ENCODE measurements around the gene PPP1R13B.

PPP1R13B gene

DNA sequence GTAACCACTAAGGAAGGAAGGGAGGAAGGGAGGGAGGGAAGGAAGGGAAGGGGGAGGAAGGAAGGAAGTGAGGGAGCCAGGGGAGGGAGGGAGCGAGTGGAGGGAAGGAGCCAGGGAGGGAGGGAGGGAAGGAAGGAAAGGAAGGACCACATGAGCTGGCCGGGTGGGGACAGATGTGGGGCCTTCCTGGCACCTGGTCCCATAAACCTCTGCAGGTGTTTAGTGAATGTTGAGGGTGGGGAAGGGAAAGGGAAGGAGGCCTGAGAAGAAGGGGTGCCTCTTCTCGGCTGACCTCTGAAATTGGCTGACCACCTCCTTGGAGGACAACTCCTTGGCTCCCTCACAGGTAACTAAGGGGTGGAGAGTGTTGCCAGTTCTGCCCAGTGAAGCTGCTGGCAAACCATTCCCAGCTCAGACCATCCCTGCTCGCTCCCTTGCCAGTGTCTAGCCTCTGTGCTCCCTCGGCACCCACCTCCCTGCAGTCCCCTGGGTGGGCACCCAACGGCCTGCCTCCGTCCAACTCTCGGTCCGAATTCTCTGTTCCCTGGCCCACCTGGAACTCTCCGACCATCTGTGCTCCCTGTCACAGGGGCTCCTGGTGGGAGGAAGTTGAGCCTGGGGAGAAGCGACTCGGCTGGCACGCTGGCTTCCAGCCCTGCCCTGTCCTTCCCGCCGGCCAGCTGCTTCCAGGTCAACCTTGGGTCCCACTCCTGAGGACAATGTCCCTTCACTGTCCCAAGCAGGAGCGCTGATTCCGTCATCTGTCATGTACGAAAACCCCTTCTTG lies 12.2 kb upstream of the PPP1R13B start:
- H3K4me2 ChIP-seq (ENCODE audit: low read length): no peak overlapping the region
- H3K4me1 ChIP-seq (ENCODE audit: low read length): no peaks in the 10 kb centered on the region
- TF ChIP-seq, protein P1, sequence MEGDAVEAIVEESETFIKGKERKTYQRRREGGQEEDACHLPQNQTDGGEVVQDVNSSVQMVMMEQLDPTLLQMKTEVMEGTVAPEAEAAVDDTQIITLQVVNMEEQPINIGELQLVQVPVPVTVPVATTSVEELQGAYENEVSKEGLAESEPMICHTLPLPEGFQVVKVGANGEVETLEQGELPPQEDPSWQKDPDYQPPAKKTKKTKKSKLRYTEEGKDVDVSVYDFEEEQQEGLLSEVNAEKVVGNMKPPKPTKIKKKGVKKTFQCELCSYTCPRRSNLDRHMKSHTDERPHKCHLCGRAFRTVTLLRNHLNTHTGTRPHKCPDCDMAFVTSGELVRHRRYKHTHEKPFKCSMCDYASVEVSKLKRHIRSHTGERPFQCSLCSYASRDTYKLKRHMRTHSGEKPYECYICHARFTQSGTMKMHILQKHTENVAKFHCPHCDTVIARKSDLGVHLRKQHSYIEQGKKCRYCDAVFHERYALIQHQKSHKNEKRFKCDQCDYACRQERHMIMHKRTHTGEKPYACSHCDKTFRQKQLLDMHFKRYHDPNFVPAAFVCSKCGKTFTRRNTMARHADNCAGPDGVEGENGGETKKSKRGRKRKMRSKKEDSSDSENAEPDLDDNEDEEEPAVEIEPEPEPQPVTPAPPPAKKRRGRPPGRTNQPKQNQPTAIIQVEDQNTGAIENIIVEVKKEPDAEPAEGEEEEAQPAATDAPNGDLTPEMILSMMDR (IDR thresholded peaks at IDR 0.05; ENCODE audit: low read depth, low read length): no peak
- TF ChIP-seq EZH2phosphoT487 (IDR thresholded peaks at IDR 0.05; ENCODE audit: low read depth): no peak
- H2AFZ ChIP-seq (ENCODE audit: low read depth, low read length): no peak overlapping the region
- no peaks in the 10 kb centered on the region for H3K79me2 ChIP-seq (ENCODE audit: low read length)
- no peaks in the 10 kb centered on the region for H3K9me3 ChIP-seq (ENCODE audit: insufficient read depth, low read length)
- no peaks in the 10 kb centered on the region for H3K36me3 ChIP-seq (replicated peaks; ENCODE audit: low read depth, low read length)
- peaks cover 9% of the 10 kb centered on the region; the same call in 1 of the 2 replicates for H3K27me3 ChIP-seq (ENCODE audit: low read depth, low read length)
- no peaks in the 10 kb centered on the region for H4K20me1 ChIP-seq (ENCODE audit: insufficient read depth, low read length)
- no peak overlapping the region for H3K9ac ChIP-seq (ENCODE audit: low read length)
- no peak overlapping the region for H3K4me3 ChIP-seq (ENCODE audit: low read length)
- H3K27ac ChIP-seq (ENCODE audit: low read length): no peak overlapping the region

DNA sequence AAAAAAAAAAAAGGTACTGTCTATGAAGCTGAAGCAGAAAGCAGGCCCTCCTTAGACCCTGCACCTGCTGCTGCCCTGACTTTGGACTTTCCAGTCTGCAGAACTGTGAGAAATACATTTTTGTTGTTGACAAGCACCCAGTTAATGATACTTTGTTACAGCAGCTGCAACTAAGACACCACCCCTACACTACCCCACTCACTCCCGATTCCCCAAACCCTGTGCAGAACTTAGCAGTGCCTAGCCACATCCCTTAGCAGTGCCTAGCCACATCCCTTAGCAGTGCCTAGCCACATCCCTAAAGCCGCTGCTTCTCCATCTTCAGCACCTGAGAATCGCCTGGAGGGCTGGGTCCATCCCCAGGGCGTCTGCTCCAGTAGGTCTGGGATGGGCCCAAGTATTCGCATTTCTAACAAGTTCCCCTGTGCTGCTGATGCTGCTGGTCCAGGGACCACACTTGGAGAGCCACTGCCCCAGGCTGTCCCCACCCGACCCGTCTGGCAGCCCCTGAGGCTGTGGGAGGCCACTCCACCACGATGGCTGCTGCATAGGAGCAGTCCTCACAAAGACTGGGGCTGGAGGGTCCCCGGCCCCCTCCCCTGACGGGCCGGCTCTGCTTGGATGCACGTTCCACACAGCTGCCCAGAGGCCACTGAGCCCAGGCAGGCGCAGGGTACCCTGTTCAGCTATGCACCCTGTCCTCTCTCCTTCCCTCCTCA lies 10.8 kb upstream of the PPP1R13B start:
- Histone ChIP-seq H3K27ac (ENCODE audit: low read length) (no peak overlapping the region), H3K4me3 (ENCODE audit: low read length) (no peak overlapping the region), H3K79me2 (ENCODE audit: low read length) (no peaks in the 10 kb centered on the region), H3K27me3 (ENCODE audit: low read depth, low read length) (peaks cover 9% of the 10 kb centered on the region; the same call in 1 of the 2 replicates), H3K36me3 (replicated peaks; ENCODE audit: low read depth, low read length) (no peaks in the 10 kb centered on the region), H3K9ac (ENCODE audit: low read length) (no peak overlapping the region), H3K9me3 (ENCODE audit: insufficient read depth, low read length) (no peaks in the 10 kb centered on the region), H4K20me1 (ENCODE audit: insufficient read depth, low read length) (no peaks in the 10 kb centered on the region), H2AFZ (ENCODE audit: low read depth, low read length) (no peak overlapping the region), H3K4me1 (ENCODE audit: low read length) (no peaks in the 10 kb centered on the region), H3K4me2 (ENCODE audit: low read length) (no peak overlapping the region)
- TF ChIP-seq, protein P1 (IDR thresholded peaks at IDR 0.05; ENCODE audit: low read depth, low read length): no peak
- no peak for TF ChIP-seq EZH2phosphoT487 (IDR thresholded peaks at IDR 0.05; ENCODE audit: low read depth)

DNA sequence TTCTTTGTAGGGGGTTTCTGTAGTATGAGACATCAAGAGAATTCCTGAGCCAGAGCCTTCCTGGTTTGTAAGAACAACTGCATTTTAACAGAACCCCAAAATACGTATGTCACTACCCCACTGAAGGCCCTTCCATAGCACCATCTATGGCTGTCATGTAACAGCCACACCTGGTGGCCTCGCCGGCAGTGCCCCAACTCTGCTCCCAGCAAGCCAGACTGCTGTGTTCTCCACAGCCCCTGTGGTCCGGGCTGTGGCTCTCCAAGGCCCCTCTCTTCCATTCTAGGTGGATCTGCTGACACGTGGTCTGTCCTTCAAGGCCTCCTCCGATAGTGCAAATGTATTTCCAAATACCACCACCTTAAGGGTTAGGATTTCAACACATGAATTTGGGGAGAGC lies 9.9 kb upstream of the PPP1R13B start:
- Histone ChIP-seq H2AFZ (ENCODE audit: low read depth, low read length) (no peak overlapping the region), H3K27ac (ENCODE audit: low read length) (no peak overlapping the region), H3K4me1 (ENCODE audit: low read length) (no peaks in the 10 kb centered on the region), H3K27me3 (ENCODE audit: low read depth, low read length) (peaks cover 8% of the 10 kb centered on the region; the same call in 1 of the 2 replicates), H3K9me3 (ENCODE audit: insufficient read depth, low read length) (no peaks in the 10 kb centered on the region), H3K36me3 (replicated peaks; ENCODE audit: low read depth, low read length) (no peaks in the 10 kb centered on the region), H3K9ac (ENCODE audit: low read length) (no peak overlapping the region), H4K20me1 (ENCODE audit: insufficient read depth, low read length) (no peaks in the 10 kb centered on the region), H3K4me3 (ENCODE audit: low read length) (no peak overlapping the region), H3K79me2 (ENCODE audit: low read length) (no peaks in the 10 kb centered on the region), H3K4me2 (ENCODE audit: low read length) (no peak overlapping the region)
- TF ChIP-seq EZH2phosphoT487 (IDR thresholded peaks at IDR 0.05; ENCODE audit: low read depth): no peak
- TF ChIP-seq, protein P1 (IDR thresholded peaks at IDR 0.05; ENCODE audit: low read depth, low read length): no peak

DNA sequence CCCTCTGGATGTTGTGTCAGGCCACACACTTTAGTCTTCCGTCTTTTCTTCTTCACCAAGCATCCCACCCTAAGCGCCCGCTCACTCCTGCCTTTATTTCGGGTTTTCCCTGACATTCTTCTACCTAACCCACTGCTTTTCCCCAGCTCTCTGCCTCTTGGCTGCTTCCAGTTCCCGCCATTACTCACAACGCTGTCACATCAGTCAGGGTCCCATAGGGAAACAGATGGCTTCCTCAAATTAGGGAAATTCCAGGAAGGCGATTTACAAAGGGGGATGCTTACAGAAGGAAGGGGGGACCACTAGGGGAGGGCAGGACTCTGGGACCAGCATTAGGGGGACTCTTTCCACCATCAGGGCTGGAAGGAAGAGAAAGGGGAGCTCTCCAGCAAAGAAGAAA lies 9.2 kb upstream of the PPP1R13B start:
- no peak overlapping the region for H3K4me2 ChIP-seq (ENCODE audit: low read length)
- no peaks in the 10 kb centered on the region for H3K36me3 ChIP-seq (replicated peaks; ENCODE audit: low read depth, low read length)
- no peak overlapping the region for H3K4me3 ChIP-seq (ENCODE audit: low read length)
- no peaks in the 10 kb centered on the region for H4K20me1 ChIP-seq (ENCODE audit: insufficient read depth, low read length)
- H3K27me3 ChIP-seq (ENCODE audit: low read depth, low read length): peaks cover 4% of the 10 kb centered on the region; the same call in 1 of the 2 replicates
- no peaks in the 10 kb centered on the region for H3K4me1 ChIP-seq (ENCODE audit: low read length)
- H3K79me2 ChIP-seq (ENCODE audit: low read length): no peaks in the 10 kb centered on the region
- H3K9me3 ChIP-seq (ENCODE audit: insufficient read depth, low read length): no peaks in the 10 kb centered on the region
- no peak overlapping the region for H3K27ac ChIP-seq (ENCODE audit: low read length)
- H2AFZ ChIP-seq (ENCODE audit: low read depth, low read length): no peak overlapping the region
- H3K9ac ChIP-seq (ENCODE audit: low read length): no peak overlapping the region
- TF ChIP-seq EZH2phosphoT487 (IDR thresholded peaks at IDR 0.05; ENCODE audit: low read depth): no peak
- TF ChIP-seq, protein P1 (IDR thresholded peaks at IDR 0.05; ENCODE audit: low read depth, low read length): no peak

Data from OCI-LY3 (cell line).